ENCODE measurements around the gene PDE6G. TPM values are rescaled to one million over a fixed set of nuclear protein-coding genes. Genes with fewer than 3 reads are reported as not detected.

Gene PDE6G
- total RNA-seq: under 1 TPM in 1 of 4 donors, not detected in 3; 0.41 TPM
- not detected for polyA plus RNA-seq
- long read RNA-seq, donor 1: 0 reads
- long read RNA-seq, donor 2: 0 reads
- long read RNA-seq, donor 3: 0 reads
- long read RNA-seq, donor 4: 0 reads

DNA sequence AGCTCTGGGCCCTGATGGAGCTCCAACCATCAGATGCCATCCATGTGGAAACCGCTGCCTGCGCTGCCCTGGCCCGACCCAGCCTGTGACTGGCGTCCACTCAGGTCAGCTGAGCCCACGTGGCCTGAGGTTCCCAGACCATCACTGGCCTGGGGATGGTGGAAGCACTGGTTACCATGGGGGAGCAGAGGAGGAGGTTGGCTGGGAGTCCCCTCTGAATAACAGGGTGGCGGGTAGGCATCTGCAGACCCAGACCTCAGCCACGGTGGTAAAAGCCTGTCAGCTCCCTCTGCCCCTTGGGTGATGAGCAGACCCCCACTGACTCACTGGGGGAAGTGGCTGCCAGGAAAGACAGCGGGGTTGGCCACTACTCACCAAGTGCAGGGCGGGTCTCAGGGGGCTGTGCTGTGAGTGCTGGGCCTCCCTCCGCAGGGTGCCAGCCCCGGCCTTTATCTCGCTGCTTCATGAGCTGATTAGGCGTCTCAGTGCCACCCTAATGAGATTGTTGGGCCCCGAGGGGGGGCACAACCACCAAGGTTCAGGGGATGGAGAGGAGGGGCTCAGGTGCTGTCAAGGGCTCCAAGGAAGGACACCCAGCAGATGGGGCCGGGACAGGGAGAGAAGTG, at the start of gene PDE6G:
Gene PDE6G (minus strand): TSS at position 425 of the 626 bp plus-strand sequence. CDS start 3,237 bp downstream, outside the sequence.
- 72% methylated on average over 15 of the region's 15 CpGs for WGBS
- H3K27ac ChIP-seq (ENCODE audit: low read length): no peak within 1 kb of the TSS
- ATAC-seq (no peak), DNase-seq (peak in 1 of 3 donors; percentile 31)
- intact Hi-C loops (cut with DNase I): no loop called here
- H3K4me1 ChIP-seq (ENCODE audit: control insufficient read depth, insufficient read depth, low read length): no peaks in the 10 kb centered on the region
- no peaks in the 10 kb centered on the region for H3K9me3 ChIP-seq (ENCODE audit: control insufficient read depth, low read length)
- H3K27me3 ChIP-seq (ENCODE audit: control insufficient read depth, insufficient read depth): no peaks in the 10 kb centered on the region
- no peak within 1 kb of the TSS for H3K4me3 ChIP-seq (ENCODE audit: low read length)

DNA sequence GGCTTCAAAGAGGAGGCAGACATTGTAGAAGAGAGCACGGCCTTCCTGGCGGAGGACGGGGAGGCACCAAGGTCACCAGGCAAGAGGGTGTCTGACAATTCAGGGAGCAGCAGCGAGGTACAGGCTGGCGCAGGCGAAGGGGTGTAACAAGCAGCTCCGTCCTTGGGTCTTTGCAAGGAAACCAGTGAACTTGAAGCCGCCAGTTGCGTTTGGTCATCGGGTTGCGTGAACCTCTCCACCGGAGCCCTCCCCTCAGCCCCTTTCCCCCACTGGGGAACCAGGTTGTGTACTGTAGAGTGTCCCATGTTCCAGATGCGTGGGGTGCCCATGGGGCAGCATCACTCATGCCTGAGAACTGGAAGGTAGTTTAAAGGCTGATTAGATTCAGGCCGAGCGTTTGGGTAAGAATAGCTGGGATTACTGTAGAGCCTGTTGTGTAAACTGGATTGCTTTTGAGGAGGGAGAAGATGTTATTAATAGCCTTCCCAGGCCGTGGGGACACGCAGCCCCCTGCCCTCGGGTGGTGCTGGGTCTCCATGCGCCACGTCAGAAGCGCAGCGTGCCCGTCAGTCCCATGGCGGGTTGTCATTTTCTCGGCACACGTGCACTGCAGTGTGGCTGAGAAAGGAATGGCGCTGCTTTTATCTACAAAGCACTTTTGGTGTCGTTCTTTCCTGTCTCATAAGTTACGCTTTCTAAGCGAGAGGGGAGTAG, 49.3 kb upstream of the PDE6G start:
- Histone ChIP-seq H3K27me3 (ENCODE audit: control insufficient read depth, insufficient read depth) (no peaks in the 10 kb centered on the region), H3K4me3 (ENCODE audit: low read length) (no peak overlapping the region), H3K27ac (ENCODE audit: low read length) (no peak overlapping the region), H3K9me3 (ENCODE audit: control insufficient read depth, low read length) (no peaks in the 10 kb centered on the region), H3K4me1 (ENCODE audit: control insufficient read depth, insufficient read depth, low read length) (peaks cover 6% of the 10 kb centered on the region)
- DNase-seq (peak in 2 of 3 donors; percentile 43 to 49), ATAC-seq (no peak)
- WGBS: 91% methylated on average over 30 of the region's 30 CpGs
- intact Hi-C loops (cut with DNase I): no loop called here

DNA sequence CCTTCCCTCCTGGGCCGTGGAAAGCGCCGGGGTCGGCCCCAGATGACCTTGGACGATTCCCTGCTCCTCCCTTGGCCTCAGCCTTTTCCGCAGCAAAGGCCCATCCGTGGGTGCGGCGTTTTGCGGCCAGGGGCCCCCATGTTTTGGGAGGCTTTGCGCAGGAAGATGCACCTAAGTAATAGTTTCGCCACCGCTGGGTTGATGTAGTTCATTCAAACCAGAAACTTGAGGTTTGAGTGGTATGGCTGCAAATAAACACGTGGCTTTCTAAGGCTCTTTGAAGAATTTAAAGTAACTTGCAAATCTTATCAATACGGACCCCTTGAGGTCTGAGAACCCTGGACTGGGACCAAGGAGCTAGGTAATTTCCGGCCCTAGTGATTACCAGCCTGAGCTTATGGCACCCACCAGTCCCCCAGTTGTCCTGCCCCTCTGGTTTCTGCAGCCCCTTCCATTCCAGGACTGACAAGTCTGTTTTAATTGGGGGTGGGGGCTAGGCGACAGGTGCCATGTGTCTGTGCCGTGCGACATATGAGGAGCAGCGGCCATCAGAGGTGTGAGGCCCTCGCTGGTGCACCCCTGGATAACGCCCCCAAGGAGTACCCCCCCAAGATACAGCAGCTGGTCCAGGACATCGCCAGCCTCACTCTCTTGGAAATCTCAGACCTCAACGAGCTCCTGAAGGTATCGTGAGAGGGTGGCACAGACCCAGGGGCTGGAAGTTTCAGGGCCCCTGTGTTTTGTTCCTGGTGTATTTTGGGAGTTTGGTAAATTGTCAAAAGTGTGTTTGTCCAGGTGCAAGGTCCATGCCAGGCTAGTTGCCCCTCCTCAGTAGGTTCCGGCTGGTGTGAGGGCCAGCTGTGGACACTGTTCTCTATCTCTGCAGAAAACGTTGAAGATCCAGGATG, 47.7 kb upstream of the PDE6G start:
- 28% methylated on average over 27 of the region's 27 CpGs for WGBS
- H3K27ac ChIP-seq (ENCODE audit: low read length): peak overlapping the region; percentile 73
- DNase-seq (peak in 1 of 3 donors; percentile 32), ATAC-seq (no peak)
- no peaks in the 10 kb centered on the region for H3K27me3 ChIP-seq (ENCODE audit: control insufficient read depth, insufficient read depth)
- intact Hi-C loops (cut with DNase I): no loop called here
- H3K4me1 ChIP-seq (ENCODE audit: control insufficient read depth, insufficient read depth, low read length): peaks cover 6% of the 10 kb centered on the region
- H3K4me3 ChIP-seq (ENCODE audit: low read length): peak overlapping the region; percentile 96
- H3K9me3 ChIP-seq (ENCODE audit: control insufficient read depth, low read length): no peaks in the 10 kb centered on the region

DNA sequence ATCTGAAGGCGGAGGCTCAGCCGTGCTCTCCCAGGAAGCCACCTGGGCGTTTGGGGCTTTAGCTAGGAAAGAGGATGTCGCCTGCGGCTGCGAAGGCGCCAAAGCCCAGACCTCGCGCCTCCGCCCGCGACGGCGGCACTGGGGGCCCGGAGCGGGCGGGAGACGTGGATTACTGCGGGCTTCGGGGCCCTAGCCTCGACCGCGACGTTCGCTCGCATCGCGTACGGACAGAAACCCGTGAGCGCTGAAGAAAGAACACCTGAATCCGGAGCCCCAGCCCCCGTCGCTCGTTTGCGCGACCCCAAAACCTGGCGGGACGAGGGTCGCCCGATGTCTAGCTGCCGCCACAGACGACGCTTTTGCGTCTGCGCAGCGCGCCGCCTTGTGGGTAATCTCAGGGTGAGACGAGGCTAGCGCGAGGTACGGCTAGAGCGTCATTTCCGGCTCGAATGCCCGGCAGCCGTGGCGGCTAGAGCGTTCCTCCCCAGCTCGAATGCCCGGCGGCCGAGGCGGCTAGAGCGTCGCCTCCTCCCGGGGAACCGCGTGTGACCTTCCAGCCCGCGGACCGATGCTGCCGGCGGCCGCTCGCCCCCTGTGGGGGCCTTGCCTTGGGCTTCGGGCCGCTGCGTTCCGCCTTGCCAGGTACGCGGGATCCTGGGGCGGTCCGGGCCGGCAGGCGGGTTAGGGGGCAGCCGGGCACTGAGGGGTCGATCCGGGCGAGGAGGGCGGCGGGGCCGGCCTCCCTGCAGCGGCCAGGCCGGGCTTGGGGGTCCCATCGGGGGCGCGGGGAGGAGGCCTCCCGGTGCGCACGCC, 46.8 kb upstream of the PDE6G start, which contains the start of gene MRPL12:
Gene MRPL12 (plus strand): TSS at position 434 of the 813 bp plus-strand sequence. CDS start 135 bp downstream, at position 569.
- under 1% methylated on average over 102 of the region's 102 CpGs for WGBS
- peak; percentile 92 to 94 for ATAC-seq

DNA sequence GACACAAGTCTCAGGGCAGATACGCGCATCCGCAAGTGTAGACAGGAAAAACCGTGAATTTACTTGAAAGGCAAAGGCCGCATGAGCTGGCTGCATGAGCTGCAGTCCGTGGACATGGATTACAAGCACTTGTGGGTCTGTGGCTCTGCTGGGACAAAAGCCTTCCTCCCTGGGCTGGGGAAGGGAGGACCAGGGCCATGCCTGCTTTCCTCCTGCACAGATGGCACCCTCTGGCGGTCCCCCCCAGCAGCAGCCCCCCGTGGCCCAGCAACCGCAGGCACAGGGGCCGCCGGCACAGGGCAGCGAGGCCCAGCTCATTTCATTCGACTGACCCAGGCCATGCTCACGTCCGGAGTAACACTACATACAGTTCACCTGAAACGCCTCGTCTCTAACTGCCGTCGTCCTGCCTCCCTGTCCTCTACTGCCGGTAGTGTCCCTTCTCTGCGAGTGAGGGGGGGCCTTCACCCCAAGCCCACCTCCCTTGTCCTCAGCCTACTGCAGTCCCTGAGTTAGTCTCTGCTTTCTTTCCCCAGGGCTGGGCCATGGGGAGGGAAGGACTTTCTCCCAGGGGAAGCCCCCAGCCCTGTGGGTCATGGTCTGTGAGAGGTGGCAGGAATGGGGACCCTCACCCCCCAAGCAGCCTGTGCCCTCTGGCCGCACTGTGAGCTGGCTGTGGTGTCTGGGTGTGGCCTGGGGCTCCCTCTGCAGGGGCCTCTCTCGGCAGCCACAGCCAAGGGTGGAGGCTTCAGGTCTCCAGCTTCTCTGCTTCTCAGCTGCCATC, 45.1 kb upstream of the PDE6G start:
- H3K4me1 ChIP-seq (ENCODE audit: control insufficient read depth, insufficient read depth, low read length): peaks cover 7% of the 10 kb centered on the region
- no peaks in the 10 kb centered on the region for H3K27me3 ChIP-seq (ENCODE audit: control insufficient read depth, insufficient read depth)
- DNase-seq (peak in 2 of 3 donors; percentile 45 to 60), ATAC-seq (no peak)
- no peaks in the 10 kb centered on the region for H3K9me3 ChIP-seq (ENCODE audit: control insufficient read depth, low read length)
- H3K27ac ChIP-seq (ENCODE audit: low read length): peak overlapping the region; percentile 12
- intact Hi-C loops (cut with DNase I): no loop called here
- H3K4me3 ChIP-seq (ENCODE audit: low read length): no peak overlapping the region
- 72% methylated on average over 23 of the region's 23 CpGs for WGBS

More for the DNA sequence above, 46.8 kb upstream of the PDE6G start, which contains the start of gene MRPL12:
- peak; percentile 95 to 97 (median 97) for DNase-seq
- intact Hi-C loops (cut with DNase I): no loop called here
- Histone ChIP-seq H3K27me3 (ENCODE audit: control insufficient read depth, insufficient read depth) (no peaks in the 10 kb centered on the region), H3K4me1 (ENCODE audit: control insufficient read depth, insufficient read depth, low read length) (peaks cover 6% of the 10 kb centered on the region), H3K4me3 (ENCODE audit: low read length) (peak within 1 kb of the TSS; percentile 96), H3K27ac (ENCODE audit: low read length) (peak within 1 kb of the TSS; percentile 91), H3K9me3 (ENCODE audit: control insufficient read depth, low read length) (no peaks in the 10 kb centered on the region)

DNA sequence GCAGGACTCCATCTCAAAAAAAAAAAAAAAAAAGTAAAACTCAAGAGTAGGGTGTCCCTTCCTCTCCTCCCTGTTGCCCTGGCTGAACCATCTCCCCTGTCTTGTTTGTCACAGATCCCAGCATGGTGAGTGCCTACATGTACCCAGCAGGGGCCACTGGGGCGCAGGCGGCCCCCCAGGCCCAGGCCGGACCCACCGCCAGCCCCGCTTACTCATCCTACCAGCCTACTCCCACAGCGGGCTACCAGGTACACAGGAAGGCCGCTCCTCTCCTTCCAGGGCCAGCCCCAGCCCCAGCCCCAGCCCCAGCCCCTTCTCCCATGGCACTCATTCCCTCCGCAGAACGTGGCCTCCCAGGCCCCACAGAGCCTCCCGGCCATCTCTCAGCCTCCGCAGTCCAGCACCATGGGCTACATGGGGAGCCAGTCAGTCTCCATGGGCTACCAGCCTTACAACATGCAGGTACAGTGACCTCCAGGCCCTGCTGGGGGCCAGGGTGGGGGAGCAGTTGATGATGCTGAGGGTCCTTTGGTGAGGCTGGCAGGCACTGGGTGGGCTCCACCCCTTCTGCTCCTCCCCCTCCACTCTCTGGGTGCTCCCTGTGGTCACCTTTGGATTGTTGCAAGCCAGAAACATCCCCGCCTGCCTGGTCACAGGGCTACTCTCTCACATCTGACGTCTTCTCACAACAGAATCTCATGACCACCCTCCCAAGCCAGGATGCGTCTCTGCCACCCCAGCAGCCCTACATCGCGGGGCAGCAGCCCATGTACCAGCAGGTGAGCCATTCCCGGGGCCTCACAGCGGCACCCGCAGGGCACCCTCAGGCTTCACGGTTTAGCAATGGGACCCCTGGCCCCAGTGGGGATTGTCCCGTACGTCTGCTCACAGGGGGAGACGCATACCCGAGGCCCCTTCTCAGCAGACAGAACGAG, 44.3 kb upstream of the PDE6G start:
- intact Hi-C loops (cut with DNase I): no loop called here
- 82% methylated on average over 25 of the region's 25 CpGs for WGBS

DNA sequence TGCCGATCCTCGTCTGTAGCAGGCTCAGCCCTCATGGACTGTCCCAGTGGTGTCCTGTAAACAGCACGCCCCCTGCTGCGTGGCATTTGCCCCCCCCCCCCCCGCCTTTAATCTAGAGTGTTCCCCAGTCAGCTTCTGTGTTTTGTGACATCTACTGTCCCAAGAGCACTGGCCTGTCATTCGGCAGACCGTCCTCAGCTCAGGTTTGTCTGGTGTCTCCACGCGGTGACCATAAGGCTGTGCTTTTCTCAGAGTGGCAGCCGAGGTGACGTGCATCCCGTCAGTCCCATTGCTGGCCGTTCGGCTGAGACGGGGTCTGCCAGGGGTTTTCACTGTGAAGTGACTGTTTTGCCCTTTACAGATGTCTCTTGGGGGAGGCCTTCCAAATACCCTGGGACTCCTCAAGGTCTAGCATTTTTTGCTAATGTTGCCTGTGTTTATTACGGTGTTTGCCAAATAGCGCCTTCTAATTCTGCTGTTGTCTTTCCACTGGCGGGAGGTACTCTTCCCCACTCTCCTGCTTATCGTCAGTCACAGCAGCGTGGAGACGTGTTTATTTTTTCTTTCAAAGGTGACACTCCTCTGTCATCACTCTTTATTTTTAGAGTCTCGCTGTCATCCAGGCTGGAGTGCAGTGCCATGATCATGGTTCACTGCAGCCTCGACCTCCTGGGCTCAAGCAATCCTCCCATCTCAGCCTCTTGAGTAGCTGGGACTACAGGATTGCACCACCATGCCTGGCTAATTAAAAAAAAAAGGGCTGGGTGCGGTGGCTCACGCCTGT, 41.1 kb upstream of the PDE6G start:
- intact Hi-C loops (cut with DNase I): no loop called here
- H3K4me1 ChIP-seq (ENCODE audit: control insufficient read depth, insufficient read depth, low read length): peaks cover 4% of the 10 kb centered on the region
- peak in 1 of 2 donors; percentile 1 for ATAC-seq
- H3K9me3 ChIP-seq (ENCODE audit: control insufficient read depth, low read length): no peaks in the 10 kb centered on the region
- 65% methylated on average over 25 of the region's 25 CpGs for WGBS
- H3K4me3 ChIP-seq (ENCODE audit: low read length): no peak overlapping the region
- DNase-seq: peak in 1 of 3 donors; percentile 48
- H3K27ac ChIP-seq (ENCODE audit: low read length): peak overlapping the region; percentile 69
- no peaks in the 10 kb centered on the region for H3K27me3 ChIP-seq (ENCODE audit: control insufficient read depth, insufficient read depth)

More for the DNA sequence above, 44.3 kb upstream of the PDE6G start:
- Histone ChIP-seq H3K4me3 (ENCODE audit: low read length) (no peak overlapping the region), H3K27ac (ENCODE audit: low read length) (no peak overlapping the region), H3K27me3 (ENCODE audit: control insufficient read depth, insufficient read depth) (no peaks in the 10 kb centered on the region), H3K9me3 (ENCODE audit: control insufficient read depth, low read length) (no peaks in the 10 kb centered on the region), H3K4me1 (ENCODE audit: control insufficient read depth, insufficient read depth, low read length) (peaks cover 7% of the 10 kb centered on the region)
- no peak for ATAC-seq
- DNase-seq: peak in 2 of 3 donors; percentile 51

DNA sequence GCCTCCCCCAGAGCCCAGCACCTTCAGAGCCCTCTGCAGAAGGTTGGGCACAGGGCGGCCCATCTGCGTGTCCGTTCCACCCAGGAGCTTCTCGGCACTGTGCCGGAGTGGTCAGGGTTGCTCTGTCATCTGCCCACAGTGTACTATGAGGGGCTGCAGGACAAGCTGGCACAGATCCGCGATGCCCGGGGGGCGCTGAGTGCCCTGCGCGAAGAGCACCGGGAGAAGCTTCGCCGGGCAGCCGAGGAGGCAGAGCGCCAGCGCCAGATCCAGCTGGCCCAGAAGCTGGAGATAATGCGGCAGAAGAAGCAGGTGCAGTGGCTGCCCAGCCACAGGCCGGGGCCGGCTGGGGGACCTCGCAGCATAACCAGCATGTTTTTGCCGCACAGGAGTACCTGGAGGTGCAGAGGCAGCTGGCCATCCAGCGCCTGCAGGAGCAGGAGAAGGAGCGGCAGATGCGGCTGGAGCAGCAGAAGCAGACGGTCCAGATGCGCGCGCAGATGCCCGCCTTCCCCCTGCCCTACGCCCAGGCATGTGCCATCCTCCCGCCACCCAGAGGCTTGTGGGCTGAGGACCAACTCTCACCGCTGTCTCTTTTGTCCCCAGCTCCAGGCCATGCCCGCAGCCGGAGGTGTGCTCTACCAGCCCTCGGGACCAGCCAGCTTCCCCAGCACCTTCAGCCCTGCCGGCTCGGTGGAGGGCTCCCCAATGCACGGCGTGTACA, 40.0 kb upstream of the PDE6G start:
- DNase-seq: no peak
- no peak overlapping the region for H3K4me3 ChIP-seq (ENCODE audit: low read length)
- H3K27ac ChIP-seq (ENCODE audit: low read length): no peak overlapping the region
- intact Hi-C loops (cut with DNase I): no loop called here
- H3K4me1 ChIP-seq (ENCODE audit: control insufficient read depth, insufficient read depth, low read length): peaks cover 2% of the 10 kb centered on the region
- peak in 1 of 2 donors; percentile 5 for ATAC-seq
- no peaks in the 10 kb centered on the region for H3K27me3 ChIP-seq (ENCODE audit: control insufficient read depth, insufficient read depth)
- WGBS: 88% methylated on average over 40 of the region's 40 CpGs
- H3K9me3 ChIP-seq (ENCODE audit: control insufficient read depth, low read length): no peaks in the 10 kb centered on the region

All from right cardiac atrium (tissue), 5 donors.